Endothelial cell (in vitro differentiated cells): ENCODE measurements around the gene CCDC88B. TPM values are rescaled to one million over a fixed set of nuclear protein-coding genes. Genes with fewer than 3 reads are reported as not detected.
"Not testable (repeated sequence)": the region's sequence is repeated elsewhere in the genome, so short reads cannot be mapped to it uniquely, and the experiment has no call there.

Experiments used
- DNase-seq: peaks from one replicate; pipeline ENCODE4 v3.0.0; 2021; ENCODE audit warnings: low spot score
- H3K27ac Mint-ChIP-seq: one replicate; pipeline ENCODE4 v1.8.0; 2021; ENCODE audit warnings: mixed read lengths, inconsistent platforms; ENCODE audit not compliant: unreplicated experiment
- H3K27me3 Mint-ChIP-seq: one replicate; pipeline ENCODE4 v1.8.0; 2021; ENCODE audit warnings: mild to moderate bottlenecking, moderate library complexity, mixed read lengths, inconsistent platforms; ENCODE audit not compliant: unreplicated experiment
- H3K36me3 Mint-ChIP-seq: one replicate; pipeline ENCODE4 v1.8.0; 2021; ENCODE audit warnings: mild to moderate bottlenecking, low read depth, mixed read lengths, inconsistent platforms; ENCODE audit not compliant: unreplicated experiment
- H3K4me1 Mint-ChIP-seq: one replicate; pipeline ENCODE4 v1.8.0; 2021; ENCODE audit warnings: mild to moderate bottlenecking, mixed read lengths, inconsistent platforms; ENCODE audit not compliant: unreplicated experiment
- H3K4me3 Mint-ChIP-seq: one replicate; pipeline ENCODE4 v1.8.0; 2021; ENCODE audit warnings: mild to moderate bottlenecking, mixed read lengths, inconsistent platforms; ENCODE audit not compliant: unreplicated experiment
- H3K9me3 Mint-ChIP-seq: one replicate; pipeline ENCODE4 v1.8.0; 2021; ENCODE audit warnings: mixed read lengths, inconsistent platforms; ENCODE audit not compliant: unreplicated experiment
- total RNA-seq: library from RNA; stranded (reverse); fragmentation: NEBNext Ultra II Directional; extraction: Animal tissue kit (Norgen Biotek cat#: 25700); gene quantifications from one replicate; pipeline ENCODE4 v1.2.1, GENCODE V29; 2021; ENCODE audit not compliant: unreplicated experiment
- TF ChIP-seq, protein P1 (sequence below): fragments of 200-600 bp; sonication (generic); IDR thresholded peaks from one replicate; pipeline ENCODE4 v1.5.0; 2021; ENCODE audit warnings: antibody characterized with exemption; ENCODE audit not compliant: unreplicated experiment

Gene CCDC88B
- total RNA-seq, 1 donor from 2014 or later = 8.3 TPM

DNA sequence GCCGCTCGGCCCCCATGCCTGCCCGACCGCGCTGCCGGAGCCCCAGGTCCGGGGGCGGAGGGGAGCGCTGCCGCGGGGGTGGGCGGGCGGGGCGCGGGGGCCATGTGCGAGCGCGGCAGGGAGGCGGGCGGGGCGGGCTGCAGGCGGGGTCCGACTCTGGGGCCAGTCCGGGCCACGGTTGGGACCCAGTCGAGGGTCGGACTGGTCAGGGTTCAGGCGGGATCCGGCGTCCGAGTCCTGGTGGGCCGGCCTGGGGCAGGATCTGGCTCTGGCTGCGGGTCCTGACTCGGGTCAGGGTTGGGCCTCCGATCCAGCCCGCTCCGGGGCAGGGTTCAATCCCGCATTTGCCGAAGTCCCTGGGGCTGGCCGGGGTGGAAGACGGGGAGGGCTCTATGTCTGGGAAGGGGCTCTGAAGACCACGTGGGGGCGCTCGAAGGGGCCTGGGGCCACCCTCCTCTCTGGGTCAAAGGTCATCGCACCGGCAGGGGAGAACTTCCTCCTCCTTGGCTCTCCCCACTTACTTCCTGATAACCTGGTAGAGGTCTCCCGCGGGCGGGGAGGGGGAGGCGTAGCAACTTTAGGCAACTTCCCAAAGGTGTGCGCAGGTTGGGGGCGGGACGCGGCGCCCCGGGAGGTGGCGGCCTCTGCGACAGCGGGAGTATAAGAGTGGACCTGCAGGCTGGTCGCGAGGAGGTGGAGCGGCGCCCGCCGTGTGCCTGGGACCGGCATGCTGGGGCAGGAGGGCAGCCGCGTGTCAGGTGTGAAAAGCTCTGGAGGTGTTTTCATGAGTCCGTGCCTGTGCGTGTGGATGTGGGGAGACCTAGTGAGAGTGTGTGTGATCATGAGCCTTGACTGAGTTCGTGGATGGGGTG lies 34.1 kb upstream of the CCDC88B start:
- peaks cover 11% of the 10 kb centered on the region for H3K4me1 Mint-ChIP-seq
- H3K9me3 Mint-ChIP-seq = no peaks in the 10 kb centered on the region
- TF ChIP-seq, protein P1, sequence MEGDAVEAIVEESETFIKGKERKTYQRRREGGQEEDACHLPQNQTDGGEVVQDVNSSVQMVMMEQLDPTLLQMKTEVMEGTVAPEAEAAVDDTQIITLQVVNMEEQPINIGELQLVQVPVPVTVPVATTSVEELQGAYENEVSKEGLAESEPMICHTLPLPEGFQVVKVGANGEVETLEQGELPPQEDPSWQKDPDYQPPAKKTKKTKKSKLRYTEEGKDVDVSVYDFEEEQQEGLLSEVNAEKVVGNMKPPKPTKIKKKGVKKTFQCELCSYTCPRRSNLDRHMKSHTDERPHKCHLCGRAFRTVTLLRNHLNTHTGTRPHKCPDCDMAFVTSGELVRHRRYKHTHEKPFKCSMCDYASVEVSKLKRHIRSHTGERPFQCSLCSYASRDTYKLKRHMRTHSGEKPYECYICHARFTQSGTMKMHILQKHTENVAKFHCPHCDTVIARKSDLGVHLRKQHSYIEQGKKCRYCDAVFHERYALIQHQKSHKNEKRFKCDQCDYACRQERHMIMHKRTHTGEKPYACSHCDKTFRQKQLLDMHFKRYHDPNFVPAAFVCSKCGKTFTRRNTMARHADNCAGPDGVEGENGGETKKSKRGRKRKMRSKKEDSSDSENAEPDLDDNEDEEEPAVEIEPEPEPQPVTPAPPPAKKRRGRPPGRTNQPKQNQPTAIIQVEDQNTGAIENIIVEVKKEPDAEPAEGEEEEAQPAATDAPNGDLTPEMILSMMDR = peak; percentile 62
- DNase-seq = peak; percentile 63
- peaks cover 8% of the 10 kb centered on the region for H3K36me3 Mint-ChIP-seq
- H3K4me3 Mint-ChIP-seq = peak overlapping the region; percentile 97
- H3K27ac Mint-ChIP-seq = peak overlapping the region; percentile 67
- peaks cover 4% of the 10 kb centered on the region for H3K27me3 Mint-ChIP-seq

DNA sequence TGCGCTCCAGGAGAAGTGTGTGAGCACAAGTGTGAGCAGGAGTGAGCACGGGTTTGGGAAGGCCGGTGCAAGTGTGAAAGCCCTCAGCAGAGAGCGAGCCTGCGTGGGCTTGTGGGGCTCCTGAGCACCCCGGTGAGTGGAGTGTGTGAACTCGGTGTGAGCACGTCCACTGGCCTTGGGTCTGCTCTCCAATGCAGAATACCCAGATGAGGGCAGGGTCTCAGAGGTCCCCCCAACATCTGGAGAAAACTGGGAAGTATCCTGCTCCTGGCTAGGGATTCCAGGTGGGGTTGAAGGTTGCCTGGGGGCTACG lies 33.5 kb upstream of the CCDC88B start:
- Mint-ChIP-seq H3K27me3 (peaks cover 4% of the 10 kb centered on the region), H3K4me3 (peak overlapping the region; percentile 97), H3K36me3 (peaks cover 8% of the 10 kb centered on the region), H3K27ac (peak overlapping the region; percentile 67), H3K9me3 (no peaks in the 10 kb centered on the region), H3K4me1 (peaks cover 12% of the 10 kb centered on the region)
- DNase-seq = no peak
- TF ChIP-seq, protein P1 = no peak

DNA sequence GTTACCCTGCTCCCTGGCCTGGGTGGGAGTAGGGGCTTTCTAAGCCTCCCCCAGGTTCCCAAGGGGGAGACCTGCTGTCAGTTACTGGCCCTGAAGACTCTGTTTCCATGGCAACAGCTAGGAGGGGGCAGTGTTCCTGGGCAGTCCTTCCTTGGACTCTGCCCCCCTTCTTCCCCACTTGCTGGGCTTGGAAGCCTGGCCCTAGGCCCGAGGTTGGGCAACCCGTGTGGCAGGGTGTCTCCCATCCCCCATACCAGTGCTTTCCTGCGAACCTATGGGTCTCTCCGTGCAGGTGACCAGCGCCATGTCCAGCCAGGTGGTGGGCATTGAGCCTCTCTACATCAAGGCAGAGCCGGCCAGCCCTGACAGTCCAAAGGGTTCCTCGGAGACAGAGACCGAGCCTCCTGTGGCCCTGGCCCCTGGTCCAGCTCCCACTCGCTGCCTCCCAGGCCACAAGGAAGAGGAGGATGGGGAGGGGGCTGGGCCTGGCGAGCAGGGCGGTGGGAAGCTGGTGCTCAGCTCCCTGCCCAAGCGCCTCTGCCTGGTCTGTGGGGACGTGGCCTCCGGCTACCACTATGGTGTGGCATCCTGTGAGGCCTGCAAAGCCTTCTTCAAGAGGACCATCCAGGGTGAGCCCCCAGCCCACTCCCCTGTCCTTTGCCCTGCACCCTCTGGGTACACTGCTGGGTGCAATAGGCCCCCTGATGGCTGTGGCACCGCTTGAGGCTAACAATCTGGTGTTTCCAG lies 33.0 kb upstream of the CCDC88B start:
- no peaks in the 10 kb centered on the region for H3K9me3 Mint-ChIP-seq
- DNase-seq = no peak
- TF ChIP-seq, protein P1 = no peak
- peaks cover under 1% of the 10 kb centered on the region for H3K27me3 Mint-ChIP-seq
- no peak overlapping the region for H3K27ac Mint-ChIP-seq
- H3K4me3 Mint-ChIP-seq = peak overlapping the region; percentile 97
- H3K4me1 Mint-ChIP-seq = peaks cover 12% of the 10 kb centered on the region
- peaks cover 8% of the 10 kb centered on the region for H3K36me3 Mint-ChIP-seq

DNA sequence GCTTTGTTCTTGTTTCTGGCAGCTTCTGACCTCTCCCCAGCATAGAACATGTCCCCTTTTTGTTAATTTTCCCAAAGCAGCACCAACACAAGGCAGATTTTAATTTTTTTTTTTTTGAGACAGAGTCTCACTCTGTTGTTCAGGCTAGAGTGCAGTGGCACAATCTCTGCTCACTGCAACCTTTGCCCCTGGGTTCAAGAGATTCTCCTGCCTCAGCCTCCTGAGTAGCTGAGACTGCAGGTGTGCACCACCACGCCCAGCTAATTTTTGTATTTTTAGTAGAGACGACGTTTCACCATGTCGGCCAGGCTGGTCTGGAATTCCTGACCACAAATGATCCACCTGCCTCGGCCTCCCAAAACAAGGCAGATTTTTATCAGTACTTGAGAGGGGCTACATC lies 32.2 kb upstream of the CCDC88B start:
- H3K27me3 Mint-ChIP-seq, DNase-seq, H3K9me3 Mint-ChIP-seq, H3K27ac Mint-ChIP-seq: not testable (repeated sequence)
- Mint-ChIP-seq H3K4me3 (peak overlapping the region; percentile 48), H3K36me3 (peaks cover 12% of the 10 kb centered on the region), H3K4me1 (peaks cover 15% of the 10 kb centered on the region)

DNA sequence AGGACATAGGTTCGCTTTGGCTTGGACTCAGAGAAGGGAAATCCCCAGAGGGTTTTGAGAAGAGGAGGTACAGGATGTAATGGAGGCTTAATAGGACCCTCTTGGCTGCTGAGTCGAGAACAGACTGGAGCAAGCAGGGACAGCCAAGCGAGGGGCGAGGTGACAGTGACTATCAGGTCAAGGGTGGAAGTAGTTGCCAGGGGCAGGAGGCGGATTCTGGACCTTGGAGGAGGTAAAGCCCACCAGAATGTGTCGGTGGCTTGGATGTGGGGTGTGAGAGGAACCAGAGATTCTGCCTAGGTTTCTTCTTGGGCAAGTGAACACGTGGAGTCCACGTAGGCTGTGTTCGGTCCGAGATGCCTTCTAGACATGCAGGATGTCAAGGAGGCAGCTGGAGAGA lies 27.1 kb upstream of the CCDC88B start:
- H3K4me3 Mint-ChIP-seq = peak overlapping the region; percentile 70
- peak overlapping the region; percentile 6 for H3K27ac Mint-ChIP-seq
- no peak for DNase-seq
- peaks cover 11% of the 10 kb centered on the region for H3K27me3 Mint-ChIP-seq
- peaks cover 16% of the 10 kb centered on the region for H3K4me1 Mint-ChIP-seq
- peaks cover 17% of the 10 kb centered on the region for H3K36me3 Mint-ChIP-seq
- no peaks in the 10 kb centered on the region for H3K9me3 Mint-ChIP-seq
- TF ChIP-seq, protein P1 = no peak
